Stimulated activated CD8-positive, alpha-beta memory T cell treated with anti-CD3 and anti-CD28 coated beads, Interleukin-7, amount 100 ng/mL, for 1 hour (primary cell): Measurements from ENCODE around the gene SIX3.

ENCODE experiments used
- DNase-seq, 2 donors: peaks; one replicate each; pipeline ENCODE4 v3.0.0-alpha.2; 2020; ENCODE audit warnings: low read depth in 2 of 2

SIX3 gene

DNA sequence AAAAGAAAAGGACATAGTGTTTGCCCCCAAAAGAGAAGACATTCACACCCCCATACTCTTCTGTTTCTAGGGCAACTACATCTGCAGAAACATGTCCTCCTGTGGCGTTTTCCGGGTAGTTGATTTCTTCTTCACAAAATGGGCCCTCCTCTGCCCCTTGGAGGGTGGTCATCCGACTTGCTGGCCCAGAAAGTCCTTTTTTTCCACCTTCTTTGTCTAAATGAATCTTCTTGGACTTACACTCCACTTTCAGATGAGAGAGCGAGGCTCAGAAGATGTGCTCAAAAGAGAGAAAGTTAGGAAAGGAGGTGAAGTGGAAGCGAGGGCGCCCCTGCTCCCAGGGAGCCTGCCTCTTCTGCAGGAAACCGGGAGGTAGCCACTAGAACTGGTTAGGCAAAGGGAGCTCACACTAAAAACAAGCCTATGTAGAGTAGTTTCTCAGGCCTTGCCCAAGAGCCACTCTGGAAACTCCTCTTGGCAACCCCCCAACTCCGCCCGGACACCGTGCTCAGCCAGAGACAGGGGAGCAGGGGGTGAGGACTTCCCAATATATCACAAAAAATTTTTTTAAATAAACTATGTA lies 10.2 kb upstream of the SIX3 start:
- no peak for DNase-seq

DNA sequence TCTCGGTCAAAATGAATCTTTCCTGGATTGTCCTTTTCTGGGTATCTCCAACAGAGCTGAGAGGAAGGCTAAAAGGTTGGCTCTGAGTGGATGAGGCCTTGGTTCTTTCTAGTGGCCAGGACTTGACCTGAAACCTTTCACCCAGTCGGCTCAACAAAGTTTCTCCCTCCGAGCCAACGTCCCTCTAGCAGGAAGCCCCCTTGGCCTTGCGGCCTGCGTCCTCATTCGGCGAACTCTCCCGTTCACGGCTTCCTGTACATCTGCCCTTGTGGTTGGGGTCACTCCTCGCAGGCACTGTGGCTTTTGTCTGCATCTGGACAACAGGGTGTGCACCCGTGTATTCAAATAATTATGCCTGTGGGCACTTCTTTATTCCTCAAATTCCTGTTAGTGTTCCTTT lies 9.4 kb upstream of the SIX3 start:
- no peak for DNase-seq

DNA sequence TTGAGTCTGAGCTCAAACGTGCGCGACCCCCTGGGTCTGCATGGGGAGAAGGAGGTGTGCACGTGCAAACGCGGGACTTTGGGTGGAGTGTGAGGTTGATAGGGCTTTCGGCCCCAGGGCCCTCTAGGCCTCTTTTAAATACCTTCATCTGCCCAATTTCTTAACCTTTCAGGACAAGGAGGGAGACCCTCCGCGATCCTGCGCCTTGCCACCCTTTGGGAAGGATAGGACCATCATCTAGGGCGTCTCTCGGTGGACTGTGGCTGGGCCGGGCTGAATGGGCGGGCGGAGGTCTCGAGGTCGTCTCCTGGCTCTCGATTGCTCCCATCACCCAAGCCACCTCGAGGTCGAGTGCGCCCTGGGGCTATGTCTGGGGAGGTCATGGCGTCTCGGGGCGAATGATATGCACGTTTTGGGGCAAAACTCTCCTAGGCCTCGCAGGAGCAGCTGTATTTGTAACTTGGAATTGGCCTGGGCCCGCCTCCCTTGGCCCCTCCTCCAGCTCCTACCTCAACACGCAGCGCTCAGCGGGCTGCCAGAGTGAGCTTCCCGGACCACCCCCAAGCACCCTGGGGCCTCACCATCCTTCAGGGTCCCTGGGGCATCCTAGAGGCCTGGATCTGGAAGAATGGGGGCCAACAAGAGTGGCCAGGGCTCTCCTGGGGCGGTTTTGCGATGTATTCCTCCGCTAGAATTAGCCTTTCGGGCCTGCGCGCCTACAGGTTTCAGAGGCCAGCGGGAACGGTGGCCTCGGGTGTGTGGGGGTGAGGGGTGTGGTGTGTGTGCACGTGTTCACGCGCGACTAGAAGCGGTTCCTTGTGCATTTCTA lies 8.7 kb upstream of the SIX3 start:
- no peak for DNase-seq

DNA sequence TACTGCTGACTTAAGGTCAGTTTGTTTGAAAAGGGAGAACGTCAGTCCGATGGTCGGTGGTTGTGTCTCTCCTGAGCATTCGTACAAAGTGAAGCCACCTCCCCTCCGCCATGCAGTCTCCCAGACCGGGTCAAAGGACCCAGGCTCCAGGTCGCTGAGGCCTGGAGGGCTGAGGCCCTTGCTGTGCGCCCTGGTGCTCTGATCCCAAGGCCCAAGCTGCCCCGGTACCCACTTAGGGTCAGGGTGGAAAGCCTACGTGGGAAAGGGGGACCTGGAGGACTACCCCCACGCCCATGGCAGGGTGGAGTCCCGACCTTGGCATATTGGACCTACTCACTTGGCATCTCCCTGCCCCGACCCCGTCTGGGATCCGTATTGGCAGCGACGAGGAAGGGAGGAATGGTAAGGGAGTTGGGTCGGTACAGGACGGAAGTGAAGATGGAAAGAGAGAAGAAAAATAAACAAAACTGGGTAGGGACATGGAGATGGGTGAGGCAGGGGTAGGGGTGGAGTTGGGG lies 8.0 kb upstream of the SIX3 start:
- DNase-seq = no peak

DNA sequence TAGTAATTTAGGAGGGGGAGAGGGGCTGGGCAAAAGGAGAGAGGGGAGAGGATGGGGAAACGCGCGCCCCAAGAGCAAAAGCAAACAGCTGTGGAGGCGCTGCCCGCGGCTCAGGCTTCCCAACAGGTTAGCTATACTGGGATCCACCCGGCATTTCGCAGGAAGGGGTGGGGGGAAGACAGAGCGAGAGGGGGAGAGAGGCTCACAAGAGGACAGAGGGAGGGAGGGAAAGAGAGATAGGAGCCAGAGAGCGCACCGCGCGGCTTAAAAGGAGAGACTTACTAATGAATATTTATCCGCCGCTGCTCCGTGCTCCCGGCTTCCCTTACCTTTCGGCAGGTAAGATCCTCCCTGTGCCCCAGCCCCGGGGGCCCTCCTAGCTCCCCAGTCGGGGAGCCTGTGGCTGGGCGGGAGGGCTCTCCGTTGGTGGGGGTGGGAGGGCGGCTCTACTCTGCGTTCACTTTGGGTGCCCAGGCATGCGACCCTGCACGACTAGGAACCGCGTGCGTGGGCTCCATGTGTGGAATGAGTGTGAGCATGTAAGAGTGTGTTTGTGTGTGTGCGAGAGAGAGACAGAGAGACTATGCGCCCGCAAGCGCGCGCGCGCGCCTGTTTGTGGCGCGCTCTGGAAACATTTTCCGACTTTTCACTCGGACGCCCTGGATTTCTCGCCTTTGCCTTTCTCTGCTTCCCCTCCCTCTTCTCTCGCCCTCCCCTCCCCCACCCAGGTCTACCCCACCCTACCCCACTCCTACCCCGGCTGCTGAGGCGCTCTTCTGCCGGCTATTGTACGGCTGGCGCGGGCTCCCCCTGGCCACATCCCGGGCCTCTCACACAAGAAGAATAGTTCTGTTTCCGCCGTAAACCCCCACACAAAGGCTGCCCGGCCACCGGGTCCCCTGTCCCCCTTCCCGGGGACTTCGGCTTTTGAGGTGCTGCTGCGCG lies 7.2 kb upstream of the SIX3 start:
- DNase-seq = no peak

DNA sequence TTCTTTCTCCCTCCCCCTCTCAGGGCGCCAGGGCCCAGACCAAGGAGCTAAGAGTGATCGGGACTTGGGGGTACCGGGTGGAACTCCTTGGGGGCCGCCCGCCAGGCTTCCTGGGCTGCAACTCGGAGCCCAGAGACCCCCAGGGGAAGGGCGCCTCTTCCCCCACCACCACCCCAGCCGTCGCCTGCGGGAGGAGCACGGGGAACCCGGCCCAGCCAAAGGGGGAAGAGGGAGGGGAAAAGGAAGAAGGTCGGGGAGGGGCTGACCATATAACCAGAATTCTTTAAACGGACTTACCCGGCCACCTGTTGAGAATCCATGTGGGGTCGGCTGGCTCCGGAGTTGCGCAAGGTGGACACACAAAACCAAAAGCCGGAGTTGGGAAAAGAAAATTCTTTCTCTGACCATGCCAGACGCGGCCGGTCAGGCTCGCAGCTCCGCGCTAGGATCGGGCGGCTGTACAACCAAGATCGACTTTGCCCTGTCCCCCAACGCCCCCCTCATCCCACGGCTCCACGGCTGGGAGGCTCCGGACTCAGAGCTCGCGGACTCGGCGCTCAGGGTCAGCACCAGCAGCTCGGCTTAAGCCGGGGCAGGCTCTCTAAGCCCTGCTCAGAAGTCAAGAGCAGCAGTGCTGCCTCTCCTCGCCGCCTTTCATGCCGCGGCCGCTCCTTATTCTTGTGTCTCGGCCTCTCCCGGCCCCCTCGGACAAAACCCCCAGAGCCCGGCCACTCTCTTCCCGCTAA lies 6.3 kb upstream of the SIX3 start:
- no peak for DNase-seq

DNA sequence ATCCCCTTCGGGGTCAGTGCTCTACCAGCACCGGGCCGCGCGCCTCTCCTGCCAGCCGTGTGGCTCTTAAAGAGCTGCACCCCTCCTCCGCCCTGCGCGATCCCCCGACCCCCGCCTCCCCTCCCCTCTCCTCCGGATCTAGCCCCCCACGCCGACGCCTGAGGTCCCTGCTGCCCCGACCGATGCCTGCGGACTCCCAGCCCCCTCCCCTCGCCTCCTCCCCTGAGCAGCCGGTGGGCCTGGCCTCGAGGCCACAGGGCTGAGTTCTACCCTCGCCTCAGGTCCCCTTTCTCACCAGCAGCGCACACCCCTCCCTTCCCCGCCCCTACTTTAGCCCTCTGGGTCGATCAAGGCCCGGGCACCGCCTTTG lies 5.8 kb upstream of the SIX3 start:
- DNase-seq = no peak

DNA sequence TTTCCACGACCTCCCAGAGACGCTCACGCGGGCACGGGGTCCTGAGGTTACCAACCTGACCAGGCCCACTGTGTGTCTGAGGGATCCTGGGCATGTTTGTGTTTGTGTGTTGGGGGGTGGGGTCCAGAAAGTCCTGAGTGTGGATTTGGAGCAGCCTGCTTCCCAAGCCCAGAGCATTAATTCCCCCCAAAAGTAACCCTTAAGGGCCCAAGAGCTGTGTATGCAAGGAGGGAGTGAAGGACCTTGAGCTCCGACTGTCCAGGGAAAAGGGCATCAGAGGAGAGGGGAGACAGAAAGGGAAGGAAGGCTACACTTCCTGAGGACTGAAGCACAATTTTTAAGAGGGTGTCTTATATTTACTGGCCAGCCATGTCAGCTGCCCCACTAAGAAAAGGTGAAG lies 5.2 kb upstream of the SIX3 start:
- DNase-seq = no peak

DNA sequence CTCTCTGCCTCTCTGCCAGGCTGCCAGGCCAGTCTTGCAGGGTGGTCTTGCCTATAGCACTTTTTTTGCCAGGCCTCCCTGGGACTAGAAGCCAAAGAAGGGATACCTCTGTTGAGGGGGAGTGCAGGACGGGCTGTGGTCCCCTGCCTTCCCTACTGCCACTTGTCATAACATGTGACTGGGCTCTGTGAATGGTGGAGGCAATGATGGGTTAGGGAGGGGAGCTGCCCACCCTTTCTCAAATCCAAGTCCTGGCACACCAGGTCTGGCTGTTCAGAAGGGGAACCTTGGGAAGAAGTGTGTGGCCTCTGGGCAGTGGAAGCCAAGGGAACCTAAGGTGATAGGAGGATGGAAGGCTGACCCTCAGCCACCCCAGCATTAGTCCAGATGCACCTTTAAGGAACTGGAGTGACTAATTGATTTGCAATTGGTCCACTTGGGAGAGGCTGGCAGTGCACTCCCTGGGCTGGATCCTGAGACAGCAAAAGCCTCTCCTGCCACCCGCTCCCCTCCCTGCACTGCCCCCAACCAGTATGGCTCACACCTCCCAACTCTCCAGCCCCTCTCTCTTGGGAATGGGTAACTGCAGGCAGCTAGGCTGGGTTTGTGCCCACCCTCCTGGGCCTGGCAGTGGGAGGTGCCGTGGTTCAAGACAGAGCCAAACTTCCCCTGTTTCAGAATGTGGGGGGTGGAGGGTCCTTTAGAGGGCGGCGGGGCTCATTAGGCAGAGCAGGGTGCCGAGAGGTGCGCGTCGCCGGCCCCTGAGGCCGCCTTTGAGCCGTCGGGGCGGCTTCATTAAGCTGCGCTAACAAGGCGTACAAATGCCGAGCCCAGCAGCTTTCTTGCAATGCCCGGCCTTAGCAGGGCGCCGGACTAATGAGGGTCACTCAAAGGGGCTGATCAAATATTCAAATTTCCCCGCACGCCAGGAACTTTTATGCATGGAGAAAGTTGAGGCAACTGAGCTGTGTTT lies 4.5 kb upstream of the SIX3 start:
- DNase-seq = no peak

DNA sequence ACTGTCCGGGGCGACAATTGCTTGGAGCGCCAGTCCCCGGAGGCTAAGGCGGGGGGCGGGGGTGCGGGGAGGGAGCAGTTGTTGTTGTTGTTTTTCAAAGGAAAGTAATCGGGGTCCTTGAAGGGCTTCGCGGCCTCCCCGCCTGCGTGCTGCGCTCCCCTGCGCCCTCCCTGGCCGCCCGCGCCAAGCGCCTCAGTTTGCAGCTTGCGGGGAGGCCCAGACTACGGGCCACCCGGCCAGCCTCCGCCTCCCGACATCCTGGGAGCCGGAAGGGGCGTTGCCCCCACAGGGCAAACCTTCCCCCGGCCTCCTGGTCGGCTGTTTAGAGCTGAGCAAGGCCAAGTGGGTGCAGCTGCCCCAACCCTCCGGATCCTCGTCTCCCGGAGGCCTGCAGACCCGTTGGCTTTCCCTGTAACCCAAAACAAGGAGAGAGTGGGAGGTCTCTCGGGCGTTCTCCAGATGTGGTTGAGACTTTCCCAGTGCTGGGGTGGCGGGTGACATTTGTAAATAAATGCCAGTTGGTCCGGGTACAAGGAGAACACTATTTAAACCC lies 3.7 kb upstream of the SIX3 start:
- DNase-seq = no peak

DNA sequence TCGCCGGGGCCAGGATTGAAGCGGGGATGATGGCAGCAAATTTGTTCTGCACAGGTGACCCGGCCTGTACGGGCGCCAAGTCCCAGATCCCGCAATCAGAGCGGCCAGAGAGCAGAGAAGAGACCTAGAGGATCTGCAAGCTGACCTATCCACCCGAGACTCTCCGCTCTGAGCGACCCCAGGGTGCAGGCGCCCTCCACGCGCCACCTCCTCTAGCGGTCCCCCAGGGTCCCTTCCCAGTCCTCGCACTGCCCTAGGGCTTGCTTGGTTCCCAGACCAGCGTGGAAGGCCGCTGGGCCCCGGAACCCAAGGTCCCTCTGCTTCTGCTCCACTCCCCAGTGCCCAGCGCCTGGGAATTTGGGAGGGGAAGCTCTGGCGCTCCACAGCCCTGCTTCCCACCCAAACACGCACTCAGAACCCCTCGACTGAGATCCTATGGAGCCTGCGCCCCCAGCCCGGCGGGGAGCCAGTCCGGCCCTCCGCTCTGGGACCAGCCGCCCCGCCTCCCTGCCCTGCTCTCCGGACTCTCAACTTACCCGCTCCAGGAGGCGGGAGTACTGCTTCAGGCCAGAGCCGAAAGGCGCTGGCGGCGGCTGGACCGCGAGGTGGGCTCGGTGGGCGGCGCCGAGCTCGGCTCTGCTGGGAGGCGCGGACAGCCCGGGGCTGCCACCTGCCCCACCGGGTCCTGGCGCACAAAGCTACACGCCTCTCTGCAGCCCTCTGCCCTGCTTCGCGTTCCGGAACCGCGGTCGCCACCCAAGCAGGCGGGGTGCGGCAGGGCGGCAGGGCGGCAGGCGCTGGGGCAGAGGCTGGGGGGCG lies 3.0 kb upstream of the SIX3 start:
- DNase-seq = no peak

DNA sequence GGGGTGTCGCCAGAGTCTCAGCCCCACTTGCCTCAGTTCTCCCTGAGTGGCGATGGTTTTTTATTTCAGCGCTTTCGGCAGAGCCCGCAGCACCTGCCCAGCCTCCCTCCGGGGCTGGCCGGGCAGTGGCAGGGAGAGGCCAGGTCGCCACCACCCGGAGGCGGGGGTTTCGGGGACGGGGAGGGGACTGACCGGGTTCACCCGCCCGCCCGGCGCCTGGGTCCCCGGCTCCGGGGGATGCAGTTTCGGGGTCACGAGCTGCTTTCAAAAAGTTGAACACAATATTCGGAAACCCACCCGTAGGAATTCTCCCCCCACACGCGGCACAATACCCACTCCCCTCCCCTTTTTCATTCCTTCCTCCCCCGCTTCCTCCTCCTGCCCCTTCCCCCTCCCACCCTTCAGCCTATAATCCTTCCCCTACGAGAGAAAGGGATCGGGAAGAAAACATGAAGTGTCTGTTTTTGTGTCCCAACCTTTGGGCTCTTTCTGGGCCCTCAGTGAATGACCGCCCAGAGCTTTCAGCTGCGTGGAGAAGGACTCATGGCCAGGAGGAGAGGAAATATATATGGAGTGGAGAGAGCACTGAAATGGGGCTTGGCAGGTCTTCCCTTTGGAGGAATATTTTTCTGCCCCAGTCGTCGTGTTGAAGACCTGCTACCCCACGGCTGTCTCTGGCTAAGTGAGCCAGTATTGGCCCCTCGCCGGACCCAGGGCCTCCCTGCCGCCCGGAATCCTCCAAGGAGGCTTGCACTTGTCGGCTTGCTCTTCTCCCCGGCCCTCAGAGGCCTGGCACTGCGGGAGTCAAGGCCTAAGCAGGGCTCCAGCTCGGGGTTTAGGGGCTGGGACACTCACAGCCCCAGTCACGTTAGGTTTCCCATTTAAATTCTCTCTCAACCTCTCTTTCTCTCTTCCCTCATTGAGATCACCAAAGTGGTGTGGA lies 2.1 kb upstream of the SIX3 start:
- no peak for DNase-seq

DNA sequence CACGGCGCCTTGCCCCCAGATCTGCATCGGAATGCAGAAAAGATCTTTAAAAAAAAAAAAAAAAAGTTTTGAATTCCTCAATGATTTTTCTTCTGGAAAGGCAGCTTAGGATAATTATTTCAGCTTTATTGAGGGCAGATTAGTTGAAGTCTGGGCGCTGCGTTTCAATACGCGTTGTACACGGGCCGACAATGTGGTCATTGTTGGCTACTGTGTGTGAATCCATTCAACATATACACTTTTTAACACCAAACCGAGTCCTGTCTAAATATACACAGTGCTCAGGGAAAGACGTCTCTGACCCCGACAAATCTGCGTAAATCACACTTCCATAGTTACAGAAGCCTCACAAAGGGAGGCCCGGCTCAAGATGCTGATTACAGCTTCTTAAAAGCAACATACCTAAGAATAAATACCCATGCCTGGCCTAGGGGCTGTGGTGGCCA lies 1.4 kb upstream of the SIX3 start:
- no peak for DNase-seq

DNA sequence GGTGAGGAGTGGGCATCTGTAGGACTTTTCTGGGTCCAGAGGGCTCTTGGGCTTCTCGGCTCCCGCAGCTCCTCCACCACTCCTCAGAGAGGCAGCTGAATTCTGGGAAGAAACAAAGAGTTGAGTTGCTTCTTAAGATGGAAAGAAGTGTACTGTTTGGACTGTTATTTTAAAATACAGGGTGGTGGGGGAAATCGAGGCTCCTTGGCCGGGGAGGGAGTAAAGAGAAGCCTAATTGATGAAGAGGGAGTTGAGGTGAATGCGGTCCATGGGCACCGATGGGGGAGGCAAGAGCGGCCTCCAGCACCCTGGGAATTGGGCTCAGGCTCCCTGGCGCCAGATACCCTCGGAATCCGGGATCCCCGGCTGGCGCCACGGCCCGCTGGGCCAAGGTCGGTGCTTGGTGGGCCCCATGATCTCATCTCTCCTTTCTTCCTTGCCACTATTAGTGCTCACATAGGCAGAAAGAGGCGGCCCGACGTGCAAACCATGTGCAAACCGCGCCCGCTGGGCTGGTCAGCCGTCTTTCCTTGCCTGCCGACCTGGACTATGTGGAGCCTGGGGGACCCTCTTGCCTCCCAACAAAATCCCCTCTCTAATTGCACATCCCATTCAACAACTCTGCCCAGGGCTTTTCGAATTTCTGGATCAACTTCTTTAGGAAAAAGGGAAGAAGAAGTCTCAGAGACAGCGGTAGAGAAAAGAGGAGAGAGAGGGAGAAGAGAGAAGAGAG lies 604 bp upstream of the SIX3 start:
- DNase-seq = no peak

DNA sequence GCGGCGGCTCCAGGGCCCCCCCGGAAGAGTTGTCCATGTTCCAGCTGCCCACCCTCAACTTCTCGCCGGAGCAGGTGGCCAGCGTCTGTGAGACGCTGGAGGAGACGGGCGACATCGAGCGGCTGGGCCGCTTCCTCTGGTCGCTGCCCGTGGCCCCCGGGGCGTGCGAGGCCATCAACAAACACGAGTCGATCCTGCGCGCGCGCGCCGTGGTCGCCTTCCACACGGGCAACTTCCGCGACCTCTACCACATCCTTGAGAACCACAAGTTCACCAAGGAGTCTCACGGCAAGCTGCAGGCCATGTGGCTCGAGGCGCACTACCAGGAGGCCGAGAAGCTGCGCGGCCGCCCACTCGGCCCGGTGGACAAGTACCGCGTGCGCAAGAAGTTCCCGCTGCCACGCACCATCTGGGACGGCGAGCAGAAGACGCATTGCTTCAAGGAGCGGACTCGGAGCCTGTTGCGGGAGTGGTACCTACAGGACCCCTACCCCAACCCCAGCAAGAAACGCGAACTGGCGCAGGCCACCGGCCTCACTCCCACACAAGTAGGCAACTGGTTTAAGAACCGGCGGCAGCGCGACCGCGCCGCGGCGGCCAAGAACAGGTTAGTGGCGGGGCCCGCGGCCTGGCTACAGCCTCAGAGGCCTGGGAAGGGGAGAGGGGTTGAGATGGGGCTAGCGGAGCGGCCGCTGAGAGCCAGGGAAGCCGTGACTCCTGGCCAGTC lies 965 bp downstream of the SIX3 start:
- DNase-seq = no peak

DNA sequence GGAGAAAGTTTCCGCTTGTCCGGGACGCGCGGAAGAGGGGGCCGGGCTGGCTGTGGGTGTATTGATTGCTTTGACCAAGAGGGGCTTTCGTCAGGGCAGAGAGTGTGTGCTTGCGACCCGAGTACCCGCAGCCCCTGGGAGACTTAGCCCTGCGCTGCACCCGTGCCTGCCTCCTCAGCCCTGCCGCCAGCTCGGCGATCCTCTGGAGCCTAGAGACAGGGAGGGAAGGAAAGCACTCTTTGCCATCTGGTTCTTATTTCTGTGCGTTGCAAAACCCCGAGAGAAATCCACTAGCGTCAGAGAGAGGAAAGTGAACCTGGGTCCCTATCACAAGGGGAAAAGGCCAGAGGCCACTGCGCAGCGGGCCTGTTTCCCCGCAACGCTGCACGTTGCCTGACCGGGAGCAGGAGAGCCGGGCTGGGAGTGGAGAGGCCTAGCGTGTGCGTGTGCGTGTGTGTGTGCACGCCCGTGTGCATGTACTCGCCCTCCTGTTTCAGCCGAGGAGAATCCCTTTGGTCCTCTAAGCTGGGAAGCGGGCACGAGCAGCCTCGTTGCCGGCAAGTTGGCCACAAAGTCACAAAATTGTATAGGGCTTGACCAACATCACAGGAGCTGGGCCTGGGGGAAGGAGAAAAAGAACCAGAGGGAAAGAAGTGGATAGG lies 1.7 kb downstream of the SIX3 start:
- DNase-seq = no peak
